ENCODE data around the gene EEFSEC. TPM values are rescaled to one million over a fixed set of nuclear protein-coding genes. Genes with fewer than 3 reads are reported as not detected.
A peak's percentile ranks its signal among the peaks of the same experiment; 100 is the strongest.

EEFSEC gene
- total RNA-seq, 1 donor from 2014 or later: 7.1 TPM

DNA sequence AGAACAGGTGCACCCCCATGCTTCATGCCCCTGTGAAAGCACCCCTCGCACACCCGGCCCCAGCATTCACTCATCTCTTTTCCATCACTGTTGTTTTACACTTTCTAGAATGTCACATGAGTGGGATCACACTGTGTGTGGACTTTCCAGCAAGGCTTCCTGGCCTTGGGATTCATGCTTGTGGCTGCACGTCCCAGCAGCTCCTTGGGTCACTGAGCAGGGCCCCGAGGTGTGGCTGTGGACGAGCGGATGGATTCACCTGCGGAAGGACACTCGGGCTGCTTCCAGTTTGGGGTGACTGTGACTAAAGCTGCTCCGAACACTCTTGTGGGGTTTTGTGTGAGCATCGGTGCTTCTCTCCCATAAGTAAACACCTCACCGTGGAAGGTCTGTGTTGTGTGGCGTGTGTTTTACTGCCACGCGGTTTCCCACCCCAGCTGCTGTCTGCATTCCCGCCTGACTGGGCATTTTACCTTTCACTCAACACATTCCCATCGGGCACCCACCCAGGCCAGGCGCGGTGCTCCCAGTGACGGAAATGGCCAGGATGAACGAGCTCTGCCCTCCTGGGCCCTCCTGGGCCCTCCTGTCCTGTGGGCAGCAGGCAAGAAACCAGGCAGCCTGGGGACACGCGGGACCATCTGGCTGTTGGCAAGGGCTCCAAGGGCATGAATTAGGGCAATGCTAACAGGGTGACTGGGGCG lies 272.0 kb downstream of the EEFSEC start:
- peaks cover 16% of the 10 kb centered on the region for H3K27me3 Mint-ChIP-seq (ENCODE audit: unreplicated experiment)
- peak overlapping the region; percentile 4 for H3K4me3 Mint-ChIP-seq (ENCODE audit: unreplicated experiment)
- no peaks in the 10 kb centered on the region for H3K4me1 Mint-ChIP-seq (ENCODE audit: unreplicated experiment)
- no peak for DNase-seq (ENCODE audit: low spot score)
- TF ChIP-seq, protein P1, sequence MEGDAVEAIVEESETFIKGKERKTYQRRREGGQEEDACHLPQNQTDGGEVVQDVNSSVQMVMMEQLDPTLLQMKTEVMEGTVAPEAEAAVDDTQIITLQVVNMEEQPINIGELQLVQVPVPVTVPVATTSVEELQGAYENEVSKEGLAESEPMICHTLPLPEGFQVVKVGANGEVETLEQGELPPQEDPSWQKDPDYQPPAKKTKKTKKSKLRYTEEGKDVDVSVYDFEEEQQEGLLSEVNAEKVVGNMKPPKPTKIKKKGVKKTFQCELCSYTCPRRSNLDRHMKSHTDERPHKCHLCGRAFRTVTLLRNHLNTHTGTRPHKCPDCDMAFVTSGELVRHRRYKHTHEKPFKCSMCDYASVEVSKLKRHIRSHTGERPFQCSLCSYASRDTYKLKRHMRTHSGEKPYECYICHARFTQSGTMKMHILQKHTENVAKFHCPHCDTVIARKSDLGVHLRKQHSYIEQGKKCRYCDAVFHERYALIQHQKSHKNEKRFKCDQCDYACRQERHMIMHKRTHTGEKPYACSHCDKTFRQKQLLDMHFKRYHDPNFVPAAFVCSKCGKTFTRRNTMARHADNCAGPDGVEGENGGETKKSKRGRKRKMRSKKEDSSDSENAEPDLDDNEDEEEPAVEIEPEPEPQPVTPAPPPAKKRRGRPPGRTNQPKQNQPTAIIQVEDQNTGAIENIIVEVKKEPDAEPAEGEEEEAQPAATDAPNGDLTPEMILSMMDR (IDR thresholded peaks at IDR 0.05; ENCODE audit: unreplicated experiment): no peak
- H3K9me3 Mint-ChIP-seq (ENCODE audit: unreplicated experiment): no peaks in the 10 kb centered on the region
- no peaks in the 10 kb centered on the region for H3K36me3 Mint-ChIP-seq (ENCODE audit: low read depth, unreplicated experiment)
- no peak overlapping the region for H3K27ac Mint-ChIP-seq (ENCODE audit: unreplicated experiment)

DNA sequence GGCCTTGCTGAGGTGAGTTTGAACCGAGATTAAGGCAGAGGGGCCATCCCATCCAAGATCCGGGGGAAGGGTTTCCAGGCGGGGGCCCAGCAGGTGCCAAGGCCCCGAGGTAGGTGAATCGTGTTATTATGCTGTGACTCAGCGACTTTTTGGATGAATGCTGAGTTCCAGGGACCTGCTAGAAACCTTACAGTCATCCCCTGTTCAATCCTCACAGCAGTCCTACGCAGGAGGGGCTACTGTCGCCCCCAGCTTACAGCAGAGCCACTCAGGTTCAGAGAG lies 272.5 kb downstream of the EEFSEC start:
- Mint-ChIP-seq H3K27me3 (ENCODE audit: unreplicated experiment) (peaks cover 16% of the 10 kb centered on the region), H3K4me1 (ENCODE audit: unreplicated experiment) (no peaks in the 10 kb centered on the region), H3K36me3 (ENCODE audit: low read depth, unreplicated experiment) (no peaks in the 10 kb centered on the region), H3K9me3 (ENCODE audit: unreplicated experiment) (no peaks in the 10 kb centered on the region), H3K4me3 (ENCODE audit: unreplicated experiment) (no peak overlapping the region), H3K27ac (ENCODE audit: unreplicated experiment) (no peak overlapping the region)
- DNase-seq (ENCODE audit: low spot score): no peak
- TF ChIP-seq, protein P1 (IDR thresholded peaks at IDR 0.05; ENCODE audit: unreplicated experiment): no peak

DNA sequence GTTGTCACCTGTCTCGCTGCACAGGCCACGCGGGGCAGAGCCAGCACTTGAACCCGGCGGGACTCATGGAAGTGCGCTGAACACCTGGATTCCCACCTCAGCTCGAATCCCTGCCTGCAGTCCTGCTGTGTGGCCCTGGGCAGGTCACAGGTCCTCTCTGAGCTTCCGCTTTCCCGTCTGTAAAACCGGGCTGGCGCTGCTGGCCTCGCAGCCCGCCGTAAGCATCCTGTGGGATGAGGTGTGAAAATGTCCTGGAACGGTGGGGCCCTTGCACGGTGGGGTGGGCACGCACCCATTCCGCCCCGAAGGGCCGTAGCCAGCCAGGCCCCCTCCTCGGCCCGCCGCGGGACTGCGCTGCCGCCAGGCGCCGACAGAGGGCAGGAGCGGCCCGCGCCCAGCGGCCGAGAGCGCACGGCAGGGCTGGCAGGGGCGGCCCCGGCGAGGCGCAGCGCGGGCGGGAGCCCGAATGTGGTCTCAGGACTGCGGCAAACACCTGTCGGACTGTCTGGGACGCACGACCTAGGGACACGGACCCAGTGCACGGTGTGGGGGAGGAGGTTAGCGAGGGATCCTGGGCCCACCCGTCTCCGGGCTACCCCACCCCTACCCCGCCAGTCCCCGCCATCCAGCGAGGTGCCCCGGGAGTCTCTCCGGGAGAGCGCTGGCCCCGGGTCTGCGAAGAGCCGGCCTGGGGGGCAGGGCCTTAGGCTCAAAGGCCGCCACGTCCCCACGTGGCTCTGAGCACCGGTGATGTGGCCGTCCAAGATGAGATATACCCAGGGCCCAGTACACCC lies 273.0 kb downstream of the EEFSEC start:
- DNase-seq (ENCODE audit: low spot score): peak; percentile 84
- Mint-ChIP-seq H3K4me3 (ENCODE audit: unreplicated experiment) (no peak overlapping the region), H3K36me3 (ENCODE audit: low read depth, unreplicated experiment) (peaks cover under 1% of the 10 kb centered on the region), H3K4me1 (ENCODE audit: unreplicated experiment) (no peaks in the 10 kb centered on the region), H3K27ac (ENCODE audit: unreplicated experiment) (no peak overlapping the region), H3K27me3 (ENCODE audit: unreplicated experiment) (peaks cover 20% of the 10 kb centered on the region), H3K9me3 (ENCODE audit: unreplicated experiment) (no peaks in the 10 kb centered on the region)
- TF ChIP-seq, protein P1 (IDR thresholded peaks at IDR 0.05; ENCODE audit: unreplicated experiment): peak; percentile 96

DNA sequence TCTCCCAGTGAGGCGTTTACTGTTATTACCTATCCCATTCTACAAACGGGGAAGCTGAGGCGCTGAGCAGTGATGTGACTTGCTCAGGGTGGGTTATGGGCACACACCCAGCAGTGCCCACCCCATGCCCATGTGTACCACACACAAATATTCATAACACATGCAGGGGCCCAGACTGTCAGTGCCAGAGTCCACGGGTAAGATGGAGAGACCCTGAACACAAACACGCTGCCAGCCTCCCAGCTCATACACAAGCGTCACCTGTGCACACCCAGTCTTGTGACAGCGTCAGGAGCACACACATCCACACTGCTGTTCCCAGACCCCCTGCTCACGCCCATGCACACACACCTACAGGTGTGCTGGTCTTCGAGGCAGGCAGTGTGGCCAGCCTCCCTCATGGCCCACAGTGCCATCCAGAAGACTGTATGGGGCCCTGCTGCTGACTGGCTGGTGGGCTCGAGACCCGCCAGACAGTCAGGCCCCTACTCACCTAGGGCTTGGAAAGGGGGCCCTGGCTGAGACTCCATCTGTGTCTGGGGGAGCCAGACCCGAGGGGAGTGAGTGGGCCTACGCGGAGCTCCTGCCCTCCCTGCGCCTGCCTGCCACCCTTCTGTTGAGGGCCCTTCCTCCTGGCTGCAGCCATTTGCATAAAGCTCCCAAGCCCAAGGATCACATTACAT lies 274.0 kb downstream of the EEFSEC start:
- peaks cover 8% of the 10 kb centered on the region for H3K4me1 Mint-ChIP-seq (ENCODE audit: unreplicated experiment)
- peaks cover 7% of the 10 kb centered on the region for H3K36me3 Mint-ChIP-seq (ENCODE audit: low read depth, unreplicated experiment)
- TF ChIP-seq, protein P1 (IDR thresholded peaks at IDR 0.05; ENCODE audit: unreplicated experiment): no peak
- no peaks in the 10 kb centered on the region for H3K9me3 Mint-ChIP-seq (ENCODE audit: unreplicated experiment)
- H3K27me3 Mint-ChIP-seq (ENCODE audit: unreplicated experiment): peaks cover 30% of the 10 kb centered on the region
- no peak for DNase-seq (ENCODE audit: low spot score)
- H3K4me3 Mint-ChIP-seq (ENCODE audit: unreplicated experiment): no peak overlapping the region
- no peak overlapping the region for H3K27ac Mint-ChIP-seq (ENCODE audit: unreplicated experiment)
